Activated T-cell treated with anti-CD3 and anti-CD28 coated beads for 48 hours (primary cell): ENCODE data around the gene UHRF2.
"Not testable (repeated sequence)": the region's sequence is repeated elsewhere in the genome, so short reads cannot be mapped to it uniquely, and the experiment has no call there.

Experiments
- DNase-seq: peaks from one replicate; pipeline ENCODE4 v3.0.0-alpha.2; 2020; ENCODE audit warnings: low read depth

The UHRF2 gene, protein sequence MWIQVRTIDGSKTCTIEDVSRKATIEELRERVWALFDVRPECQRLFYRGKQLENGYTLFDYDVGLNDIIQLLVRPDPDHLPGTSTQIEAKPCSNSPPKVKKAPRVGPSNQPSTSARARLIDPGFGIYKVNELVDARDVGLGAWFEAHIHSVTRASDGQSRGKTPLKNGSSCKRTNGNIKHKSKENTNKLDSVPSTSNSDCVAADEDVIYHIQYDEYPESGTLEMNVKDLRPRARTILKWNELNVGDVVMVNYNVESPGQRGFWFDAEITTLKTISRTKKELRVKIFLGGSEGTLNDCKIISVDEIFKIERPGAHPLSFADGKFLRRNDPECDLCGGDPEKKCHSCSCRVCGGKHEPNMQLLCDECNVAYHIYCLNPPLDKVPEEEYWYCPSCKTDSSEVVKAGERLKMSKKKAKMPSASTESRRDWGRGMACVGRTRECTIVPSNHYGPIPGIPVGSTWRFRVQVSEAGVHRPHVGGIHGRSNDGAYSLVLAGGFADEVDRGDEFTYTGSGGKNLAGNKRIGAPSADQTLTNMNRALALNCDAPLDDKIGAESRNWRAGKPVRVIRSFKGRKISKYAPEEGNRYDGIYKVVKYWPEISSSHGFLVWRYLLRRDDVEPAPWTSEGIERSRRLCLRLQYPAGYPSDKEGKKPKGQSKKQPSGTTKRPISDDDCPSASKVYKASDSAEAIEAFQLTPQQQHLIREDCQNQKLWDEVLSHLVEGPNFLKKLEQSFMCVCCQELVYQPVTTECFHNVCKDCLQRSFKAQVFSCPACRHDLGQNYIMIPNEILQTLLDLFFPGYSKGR

DNA sequence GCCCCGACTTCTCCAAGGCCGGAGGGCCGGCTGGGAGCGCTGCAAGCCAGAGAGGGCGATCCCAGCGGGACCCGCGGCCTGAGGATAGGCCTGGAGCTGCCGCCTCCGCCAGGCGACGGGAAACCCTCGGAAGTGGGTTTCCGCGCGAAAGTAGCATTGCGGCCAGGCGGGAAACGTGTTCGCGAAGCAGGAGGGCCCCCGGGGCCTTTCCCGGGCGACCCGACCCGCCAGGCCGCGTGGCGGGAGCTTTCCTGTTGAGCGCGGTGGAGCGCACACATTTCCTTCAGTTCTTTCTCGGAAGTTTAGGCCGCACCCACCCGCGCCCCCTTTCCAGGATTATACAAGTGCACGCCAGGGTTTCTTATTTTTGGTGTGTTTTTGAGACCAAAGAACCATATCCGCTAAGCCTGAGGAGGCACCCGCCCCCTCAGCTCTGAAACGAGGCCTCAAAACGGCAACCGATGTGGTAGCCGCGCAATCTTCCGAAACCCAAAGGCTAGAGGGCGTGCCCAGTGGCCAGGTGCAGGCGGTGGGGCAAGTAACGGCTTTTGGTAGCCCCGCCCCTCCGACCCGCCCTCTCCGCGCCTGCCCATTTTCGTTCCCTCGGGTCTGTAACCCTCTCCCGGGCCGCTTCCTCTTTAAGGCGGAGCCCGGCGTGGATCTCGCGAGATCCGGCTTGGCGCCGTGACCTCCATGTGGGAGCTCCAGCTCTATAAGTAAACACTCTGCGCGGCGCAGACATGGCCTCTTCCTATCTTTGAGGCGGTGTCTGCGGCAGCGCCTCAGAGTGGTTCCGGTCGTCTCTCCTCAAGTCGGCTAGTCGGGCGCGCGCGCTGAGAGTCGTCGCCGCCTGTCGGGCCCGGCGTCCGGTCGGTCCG, at the start of gene UHRF2:
TSS of gene UHRF2 (plus strand) at position 713 of the 878 bp plus-strand sequence. CDS start 292 bp downstream, outside the sequence.
- peak; percentile 99 for DNase-seq

DNA sequence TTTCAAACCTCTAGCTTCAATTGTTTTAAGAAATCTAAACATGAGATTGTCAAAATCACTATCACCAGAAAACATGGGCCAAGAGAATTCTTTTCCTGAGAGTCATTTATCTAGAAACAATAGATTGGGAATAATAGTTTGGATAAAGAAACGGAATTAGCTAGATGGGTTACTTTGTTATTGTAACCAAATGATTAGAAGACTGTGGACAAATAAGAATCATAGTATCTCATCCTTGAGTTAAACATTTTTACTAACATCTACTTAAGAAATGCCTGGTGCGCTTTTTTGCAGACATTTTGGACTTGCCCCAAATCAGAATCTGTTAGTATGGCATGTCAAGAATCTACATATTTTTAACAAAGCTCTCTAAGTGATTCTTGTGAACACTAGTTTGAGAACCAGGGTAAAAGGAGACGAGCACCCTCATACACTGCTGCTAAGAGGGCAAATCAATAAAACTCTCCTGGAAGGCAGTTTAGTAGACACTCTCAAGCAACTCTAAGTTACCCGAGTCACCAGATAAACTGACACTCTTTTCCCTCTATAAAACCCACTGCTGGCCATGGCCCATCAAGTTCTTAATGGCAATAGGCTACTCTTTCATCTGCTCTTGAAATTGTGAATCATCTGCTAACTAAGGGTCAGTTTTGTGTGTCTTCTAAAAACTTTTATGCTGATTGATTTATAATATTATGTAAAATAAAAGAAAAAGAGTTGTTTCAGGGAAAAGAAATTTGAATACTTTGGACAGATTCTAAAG, 45.7 kb upstream of the UHRF2 start:
- DNase-seq, result no peak

DNA sequence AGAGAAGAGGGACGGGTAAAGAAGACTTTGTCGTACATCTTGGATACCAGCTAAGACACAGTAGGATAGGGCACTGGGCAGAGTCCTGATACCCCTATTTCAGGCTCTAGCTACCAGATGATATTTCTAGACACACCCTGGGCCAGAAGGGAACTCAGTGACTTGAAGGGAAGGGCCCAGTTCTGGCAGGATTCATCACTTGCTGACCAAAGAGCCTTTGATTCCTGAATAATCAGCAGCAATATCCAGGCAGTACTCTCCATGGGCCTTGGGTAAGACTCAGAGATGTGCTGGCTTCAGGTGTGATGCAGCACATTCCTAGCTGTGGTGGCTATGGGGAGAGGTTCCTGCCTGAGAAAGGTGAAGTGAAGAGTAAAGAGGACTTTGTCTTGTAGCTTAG, 44.2 kb upstream of the UHRF2 start:
- no peak for DNase-seq

DNA sequence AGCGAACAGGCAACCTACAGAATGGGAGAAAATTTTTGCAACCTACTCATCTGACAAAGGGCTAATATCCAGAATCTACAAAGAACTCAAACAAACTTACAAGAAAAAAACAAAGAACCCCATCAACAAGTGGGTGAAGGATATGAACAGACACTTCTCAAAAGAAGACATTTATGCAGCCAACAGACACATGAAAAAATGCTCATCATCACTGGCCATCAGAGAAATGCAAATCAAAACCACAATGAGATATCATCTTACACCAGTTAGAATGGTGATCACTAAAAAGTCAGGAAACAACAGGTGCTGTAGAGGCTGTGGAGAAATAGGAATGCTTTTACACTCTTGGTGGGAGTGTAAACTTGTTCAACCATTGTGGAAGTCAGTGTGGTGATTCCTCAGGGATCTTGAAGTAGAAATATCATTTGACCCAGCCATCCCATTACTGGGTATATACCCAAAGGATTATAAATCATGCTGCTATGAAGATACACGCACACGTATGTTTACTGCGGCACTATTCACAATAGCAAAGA, 31.5 kb upstream of the UHRF2 start:
- not testable (repeated sequence) for DNase-seq

DNA sequence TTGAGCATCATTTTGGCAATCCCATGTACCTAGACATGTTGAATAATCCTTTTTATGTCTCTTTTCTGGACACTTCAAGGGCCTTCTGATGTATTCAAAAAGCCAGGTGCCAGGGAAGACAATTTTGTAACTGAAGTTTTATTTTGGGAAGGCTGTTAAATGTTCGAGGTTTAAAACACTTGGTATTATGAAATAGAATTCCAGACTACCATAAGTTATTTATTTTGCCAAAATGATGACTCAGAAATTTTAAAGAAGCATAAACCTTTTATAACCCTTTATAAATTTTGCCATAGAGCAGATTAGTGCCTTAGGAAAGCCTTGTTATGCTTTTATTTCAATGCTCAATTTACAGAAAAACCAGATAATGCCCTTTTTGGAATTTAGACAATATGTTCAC, 30.3 kb upstream of the UHRF2 start:
- DNase-seq, result no peak

DNA sequence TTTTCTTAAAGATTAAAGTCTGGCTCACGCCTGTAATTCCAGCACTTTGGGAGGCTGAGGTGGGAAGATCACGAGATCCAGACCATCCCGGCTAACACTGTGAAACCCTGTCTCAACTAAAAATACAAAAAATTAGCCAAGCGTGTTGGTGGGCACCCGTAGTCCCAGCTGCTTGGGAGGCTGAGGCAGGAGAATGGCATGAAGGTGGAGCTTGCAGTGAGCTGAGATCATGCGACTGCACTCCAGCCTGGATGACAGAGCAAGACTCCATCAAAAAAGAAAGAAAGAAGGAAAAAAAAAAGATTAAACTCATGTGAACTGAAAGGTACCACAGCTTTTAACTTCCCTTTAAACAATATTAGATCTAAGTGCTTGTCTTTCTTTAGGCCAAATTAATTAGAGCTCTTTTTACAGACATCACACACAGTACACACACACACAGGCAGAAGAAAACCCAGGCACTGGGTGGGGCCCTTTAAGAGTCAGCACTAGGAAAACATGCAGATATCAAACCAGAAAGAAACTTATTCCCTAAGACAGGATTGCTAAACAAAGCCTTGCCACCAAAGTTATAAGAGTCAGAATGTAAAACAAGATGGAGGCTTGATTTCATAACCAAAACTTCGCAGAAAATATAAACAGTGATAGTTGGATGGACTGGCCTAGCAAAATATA, 29.3 kb upstream of the UHRF2 start:
- DNase-seq, result no peak

DNA sequence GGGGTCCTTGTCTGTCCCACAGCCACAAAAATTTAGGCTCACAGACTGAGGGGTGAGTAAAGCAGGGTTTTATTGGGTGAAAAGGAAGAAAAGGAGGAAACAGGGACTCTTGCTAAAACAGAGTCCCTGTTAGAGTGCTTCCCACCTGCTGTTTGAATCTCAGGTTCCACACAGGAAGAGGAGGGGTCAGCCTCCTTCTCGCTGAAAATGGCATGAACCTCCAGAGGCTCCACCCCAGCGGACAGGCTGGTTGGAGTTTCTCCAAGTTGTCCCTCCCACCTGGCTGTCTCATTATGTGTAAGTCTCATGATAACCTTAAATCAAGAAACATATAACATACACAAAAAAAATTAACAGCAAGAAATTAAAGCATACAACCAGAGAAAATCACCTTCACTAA, 28.3 kb upstream of the UHRF2 start:
- DNase-seq, result no peak

DNA sequence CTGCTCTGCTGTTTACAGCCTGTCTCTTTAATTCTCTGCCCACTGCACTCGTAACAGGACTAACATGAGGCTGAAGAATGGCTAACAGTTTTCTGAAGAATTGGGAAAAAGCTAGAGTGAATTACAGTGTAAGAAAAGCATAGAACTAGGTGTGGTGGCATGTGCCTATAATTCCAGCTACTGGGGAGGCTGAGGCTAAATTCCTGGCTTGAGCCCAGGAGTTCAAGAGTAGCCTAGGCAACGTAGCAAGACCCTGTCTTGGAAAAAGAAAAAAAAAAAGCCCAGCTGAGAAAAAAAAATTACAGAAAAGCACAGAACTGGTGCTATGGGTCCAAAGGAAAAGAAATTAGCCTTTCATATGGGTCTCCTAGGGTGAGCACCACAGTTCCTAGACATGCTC, 13.9 kb upstream of the UHRF2 start:
- DNase-seq, result no peak

DNA sequence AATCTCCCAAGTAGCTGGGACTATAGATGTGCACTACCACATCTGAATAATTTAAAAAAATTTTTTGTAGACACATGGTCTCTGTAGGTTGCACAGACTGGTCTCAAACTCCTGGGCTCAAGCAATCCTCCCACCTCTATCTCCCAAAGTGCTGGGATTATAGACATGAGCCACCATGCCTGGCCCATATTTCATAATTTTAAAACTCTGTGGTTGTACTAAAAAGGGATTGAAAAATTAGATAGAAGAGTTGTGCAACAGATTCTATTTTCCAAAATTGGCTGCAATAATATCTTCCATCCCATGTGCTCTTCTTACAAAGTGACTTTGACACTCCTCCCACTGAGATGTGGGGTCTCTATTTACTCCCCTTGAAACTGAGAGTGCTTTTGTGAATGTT, 7.6 kb upstream of the UHRF2 start:
- DNase-seq, result no peak

DNA sequence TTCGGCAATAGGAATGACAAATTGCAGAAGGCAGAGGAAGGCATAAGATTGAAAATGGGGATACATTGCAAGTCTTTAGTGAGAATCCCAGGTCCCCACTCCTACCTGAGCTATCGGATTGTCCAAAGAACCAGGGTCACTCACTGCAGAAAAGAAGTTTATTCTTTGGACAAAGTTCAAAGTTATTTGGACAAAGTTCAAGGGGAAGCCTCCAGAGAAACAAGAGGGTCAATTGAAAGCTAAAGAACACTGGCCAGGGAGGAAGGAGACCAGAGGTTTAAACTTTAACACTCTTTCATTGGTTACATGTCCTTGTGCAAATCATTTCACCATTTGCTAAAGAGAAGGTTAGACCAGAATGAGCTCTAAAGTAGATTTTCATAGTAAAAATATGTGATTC, 5.2 kb upstream of the UHRF2 start:
- no peak for DNase-seq

DNA sequence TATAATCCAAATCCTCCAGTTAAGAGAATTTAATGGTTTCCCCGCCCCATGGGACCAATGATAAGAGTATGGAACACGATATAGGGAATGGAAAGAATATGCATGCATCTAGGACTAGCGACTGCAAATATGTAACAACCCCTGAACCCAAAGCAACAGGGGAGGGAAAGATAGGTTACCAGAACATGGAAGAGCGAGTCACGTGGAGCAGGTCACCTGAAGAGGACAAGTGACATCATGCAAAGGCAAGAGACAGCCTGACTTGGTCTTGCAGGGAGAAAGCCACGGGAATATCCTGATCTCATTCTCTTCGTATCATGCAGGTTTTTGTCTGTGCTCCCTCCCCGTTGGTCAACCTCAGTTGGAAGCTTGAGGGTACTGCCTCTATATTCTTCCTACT, 4.7 kb upstream of the UHRF2 start:
- no peak for DNase-seq

DNA sequence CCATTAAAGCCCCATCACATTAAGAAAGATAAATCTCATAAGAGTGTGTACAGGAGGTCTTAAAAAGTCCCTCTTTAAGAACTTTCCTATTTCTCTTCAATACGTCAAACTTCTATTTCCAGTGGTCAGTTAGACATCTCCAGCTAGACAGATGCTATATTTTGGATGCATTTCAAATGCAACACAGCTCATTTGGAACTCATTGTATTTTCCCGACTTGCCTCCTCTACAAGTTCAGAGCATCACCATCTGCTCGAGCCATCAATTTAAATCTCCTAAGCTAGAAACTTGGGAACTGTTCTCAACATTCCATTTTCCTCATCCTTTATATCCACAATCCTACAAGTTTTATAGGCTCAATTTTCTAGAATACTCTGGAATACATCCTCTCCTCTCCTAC, 3.2 kb upstream of the UHRF2 start:
- DNase-seq, result no peak

DNA sequence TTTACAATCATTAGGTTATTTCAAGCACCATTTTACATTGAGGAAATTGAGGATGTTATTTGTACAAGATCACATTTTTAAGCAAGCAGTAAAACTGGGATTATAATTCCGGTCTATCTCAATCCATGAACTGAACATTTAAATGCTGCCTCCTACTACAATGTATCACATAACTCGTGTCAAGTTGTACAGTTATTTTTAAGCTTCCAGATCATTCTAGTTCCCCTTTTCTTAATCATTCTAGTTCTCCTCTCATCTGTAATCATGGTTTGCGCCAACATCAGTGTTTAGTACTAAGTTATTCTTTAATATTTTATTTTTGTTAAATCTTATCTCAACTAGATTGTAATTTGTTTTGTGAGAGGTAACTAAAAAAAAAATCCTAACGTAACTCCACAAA, 2.4 kb upstream of the UHRF2 start:
- no peak for DNase-seq

DNA sequence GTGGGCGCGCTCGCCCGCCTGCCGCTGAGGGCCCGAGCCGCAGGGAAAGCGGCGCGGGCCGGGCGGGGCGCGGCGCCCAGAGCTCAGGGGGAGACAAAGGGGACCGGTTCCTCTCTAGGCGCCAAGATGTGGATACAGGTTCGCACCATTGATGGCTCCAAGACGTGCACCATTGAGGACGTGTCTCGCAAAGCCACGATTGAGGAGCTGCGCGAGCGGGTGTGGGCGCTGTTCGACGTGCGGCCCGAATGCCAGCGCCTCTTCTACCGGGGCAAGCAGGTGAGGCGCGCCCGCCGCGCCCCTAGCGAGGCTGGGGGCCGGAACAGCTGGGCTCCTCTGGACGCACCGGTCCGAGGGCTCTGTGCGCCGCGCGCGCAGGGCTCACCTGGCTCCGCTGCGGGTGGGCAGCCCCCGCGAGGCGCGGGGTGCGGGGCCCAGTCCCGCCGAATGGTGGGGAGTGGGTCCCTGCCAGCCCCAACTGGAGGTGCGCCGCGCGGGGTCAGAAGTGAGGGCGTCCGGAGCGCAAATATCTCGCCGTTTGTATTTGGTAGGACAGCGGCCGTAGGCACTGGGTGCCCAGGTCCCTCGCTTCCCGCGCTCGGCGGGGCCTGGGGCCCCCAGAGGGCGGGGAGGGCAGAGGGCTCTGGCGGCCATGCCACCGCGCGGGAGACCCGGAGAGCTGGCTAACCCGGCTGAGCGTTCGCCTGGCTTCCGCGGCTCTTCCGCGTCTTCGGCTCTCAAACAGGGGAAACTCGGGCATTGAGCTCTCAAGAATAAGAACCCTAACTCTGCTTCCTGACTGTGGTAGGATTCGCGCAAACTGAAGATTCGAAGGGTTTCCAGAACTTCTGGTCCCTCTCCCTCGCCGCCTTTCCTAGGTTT, 607 bp downstream of the UHRF2 start:
- peak; percentile 33 for DNase-seq

DNA sequence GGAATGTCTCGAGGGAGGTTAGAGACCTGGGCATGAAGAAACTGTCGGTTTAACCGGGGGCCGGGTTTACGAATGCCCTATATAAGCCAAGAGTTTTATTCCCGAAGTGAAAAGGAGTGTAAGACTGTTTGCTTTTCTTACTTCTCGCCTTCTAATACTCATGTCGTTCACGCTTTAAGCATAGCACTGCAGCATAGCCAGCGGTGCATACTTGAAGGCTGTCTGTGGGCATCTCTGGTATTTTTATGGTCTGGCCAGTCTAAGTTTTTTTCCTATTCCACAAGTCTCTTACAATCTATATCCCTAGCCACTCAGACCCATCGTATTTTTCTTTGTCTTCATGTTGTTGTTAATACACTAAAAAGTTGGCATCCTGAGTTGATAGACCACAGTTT, 1.2 kb downstream of the UHRF2 start:
- no peak for DNase-seq

DNA sequence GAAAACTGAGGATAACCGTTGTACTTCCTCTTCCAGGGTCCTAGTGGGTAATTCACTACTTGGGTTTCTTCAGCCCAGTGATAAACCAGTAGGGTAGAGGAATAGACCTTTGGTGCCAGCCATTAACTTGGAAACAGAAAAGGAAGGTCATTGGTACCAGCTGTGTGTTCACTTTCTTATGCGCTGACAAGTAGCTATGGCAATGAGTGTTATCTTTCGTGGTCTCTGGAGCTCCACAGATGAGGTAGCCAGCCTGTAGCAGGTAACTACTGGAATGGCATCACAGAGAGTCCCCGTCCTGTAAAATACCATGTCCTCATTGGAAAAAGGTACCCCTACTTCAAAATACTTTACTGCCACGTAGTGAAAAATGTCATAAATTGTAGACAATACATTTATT, 2.3 kb downstream of the UHRF2 start:
- DNase-seq, result no peak

DNA sequence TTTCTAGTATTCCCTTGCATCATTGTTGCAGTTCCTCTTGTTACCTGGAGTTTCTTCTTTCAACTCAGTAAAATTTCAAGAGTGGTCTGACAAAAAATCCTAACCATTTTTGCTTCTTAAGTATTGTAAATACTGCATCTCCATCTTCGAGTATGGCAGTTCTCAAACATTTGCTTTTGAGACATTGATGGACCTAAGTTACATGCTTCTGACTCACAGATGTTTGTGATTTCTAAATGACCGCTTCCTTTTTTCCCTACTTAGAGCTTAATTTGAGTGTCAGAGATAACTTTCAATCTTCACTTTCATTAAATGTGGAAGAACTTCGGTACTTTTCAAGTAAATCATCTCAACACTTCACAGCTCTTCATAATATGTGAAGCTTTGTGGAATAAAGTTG, 4.2 kb downstream of the UHRF2 start:
- DNase-seq, result no peak

DNA sequence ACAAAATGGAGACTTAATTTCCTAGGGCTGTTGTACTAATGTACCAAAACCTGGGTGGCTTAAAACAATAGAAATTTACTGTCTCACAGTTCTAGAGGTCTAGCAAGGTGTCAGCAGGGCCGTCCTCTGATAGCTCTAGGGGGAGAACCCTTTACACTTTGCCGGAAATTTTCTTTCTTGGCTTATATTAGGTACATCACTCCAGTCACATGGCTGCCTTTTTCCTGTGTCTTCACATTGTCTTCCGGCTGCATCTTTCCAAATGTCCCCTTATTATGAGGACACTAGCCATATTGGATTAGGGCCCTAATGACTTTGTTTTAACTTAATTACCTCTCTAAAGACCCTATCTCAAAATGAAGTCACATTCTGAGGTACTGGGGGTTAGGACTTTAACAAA, 5.8 kb downstream of the UHRF2 start:
- no peak for DNase-seq

DNA sequence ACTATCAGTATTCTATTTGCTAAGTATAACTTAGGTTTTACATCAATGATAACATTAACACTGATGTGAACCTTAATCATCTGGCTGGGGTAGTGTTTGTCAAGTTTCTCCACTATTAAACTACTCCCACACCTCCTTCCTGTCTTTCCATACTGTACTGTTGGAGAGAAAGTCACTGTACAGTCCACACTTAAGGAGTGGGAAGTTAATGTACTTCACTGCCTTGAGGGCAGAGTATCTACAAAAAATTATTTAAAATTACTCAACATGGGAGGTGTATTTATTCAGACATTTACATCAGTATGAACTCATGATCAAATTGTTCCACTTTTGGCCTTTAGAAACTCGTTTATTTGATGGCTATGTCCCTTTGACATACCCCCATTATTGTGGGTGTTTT, 11.9 kb downstream of the UHRF2 start:
- DNase-seq, result no peak

DNA sequence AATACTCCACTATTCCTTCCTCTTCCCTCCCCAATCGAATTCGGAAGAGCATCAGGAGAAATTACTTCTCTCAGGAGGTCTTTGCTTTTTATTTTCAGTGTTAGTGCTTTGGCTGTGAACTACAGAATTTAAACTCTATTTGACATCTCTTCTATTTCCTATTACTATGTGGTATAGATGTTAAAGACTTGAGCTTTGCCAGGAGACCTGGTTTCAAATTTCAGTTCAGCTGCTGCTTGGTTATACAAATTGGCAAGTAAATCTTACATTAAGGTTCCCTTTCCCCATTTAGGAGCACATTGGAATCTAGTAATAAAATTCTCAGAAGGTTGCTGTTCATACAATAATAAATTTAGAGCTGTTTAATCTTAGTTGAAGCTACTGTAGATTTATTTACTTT, 13.1 kb downstream of the UHRF2 start:
- no peak for DNase-seq
